ENCODE measurements around the gene KLK14. TPM values are rescaled to one million over a fixed set of nuclear protein-coding genes. Genes with fewer than 3 reads are reported as not detected.

The KLK14 gene
- total and polyA plus RNA-seq, 2 of the 8 experiments (the other 6 are each of a cell fraction or from before 2014, with no cell fraction given), result 0.09 to 1.2 TPM

DNA sequence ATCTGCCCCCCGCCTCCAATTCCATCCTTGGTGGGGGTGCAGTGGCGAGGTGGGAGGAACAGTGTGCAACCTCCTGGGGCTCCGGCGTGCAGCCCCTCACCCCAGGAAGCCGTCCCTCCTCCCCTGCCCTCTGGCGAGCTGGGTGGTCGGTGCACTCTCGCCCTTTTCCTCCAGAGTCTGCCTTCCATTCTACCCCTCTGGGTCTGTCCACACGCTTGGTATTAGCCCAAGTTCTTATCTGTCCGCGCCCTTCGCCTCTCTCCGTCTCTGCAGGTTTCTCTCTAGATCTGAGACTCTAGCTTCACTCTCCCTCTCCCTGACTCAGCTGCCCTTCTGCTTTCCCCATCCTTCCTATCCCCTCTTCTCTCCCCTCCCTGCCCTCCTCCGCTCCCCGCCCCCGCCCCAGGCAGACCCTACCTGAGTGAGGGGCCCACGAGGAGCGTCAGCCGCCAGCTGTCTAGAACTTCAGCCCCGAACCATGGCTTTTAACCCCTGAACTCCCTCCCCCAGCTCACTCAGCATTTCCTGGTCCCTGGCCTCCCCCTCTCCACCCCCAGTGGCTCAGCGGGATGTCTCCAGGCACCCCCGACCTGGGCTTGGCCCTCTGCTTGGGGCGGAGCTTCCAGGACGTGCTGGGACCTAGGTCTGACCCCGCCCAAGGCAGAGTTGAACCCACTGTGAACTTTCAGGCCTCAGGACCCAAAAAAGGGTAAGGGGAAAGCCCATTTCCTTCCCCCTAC is 17.3 kb downstream of the KLK14 start:
- Histone ChIP-seq H2BK20ac (ENCODE audit: low read length) (no peak overlapping the region), H2BK15ac (ENCODE audit: low read length) (no peak overlapping the region), H3K23me2 (ENCODE audit: low read depth, low read length) (peaks cover 11% of the 10 kb centered on the region; the same call in 1 of the 2 replicates), H3K4me3 (ENCODE audit: extremely low read depth in 1 of 4, insufficient read depth in 2 of 4, low read depth in 3 of 4, low read length in 4 of 4) (peak overlapping the region; percentile 55 to 64 (median 62)), H2AFZ (ENCODE audit: low read length) (peak overlapping the region; percentile 95; the same call in 1 of the 2 replicates), H4K20me1 (replicated peaks in 1 of 2; ENCODE audit: control insufficient read depth in 1 of 2, insufficient read depth in 2 of 2, low read length in 2 of 2) (no peaks in the 10 kb centered on the region), H3K79me1 (ENCODE audit: low read depth, low read length) (no peaks in the 10 kb centered on the region), H2BK120ac (replicated peaks; ENCODE audit: low read depth, low read length) (peak overlapping the region; percentile 35), H3K9ac (replicated peaks in 1 of 4; ENCODE audit: extremely low read depth in 1 of 4, low read depth in 3 of 4, low read length in 3 of 4) (no peak overlapping the region), H2BK12ac (ENCODE audit: low read depth, low read length) (peak overlapping the region; percentile 87; the same call in 1 of the 2 replicates), H4K8ac (ENCODE audit: extremely low read depth, insufficient read depth, low read length) (peak overlapping the region; percentile 46; the same call in 1 of the 2 replicates), H3K18ac (ENCODE audit: extremely low read depth, low read length) (peak overlapping the region; percentile 90), H3K23ac (ENCODE audit: insufficient read length) (no peak overlapping the region), H3K27ac (ENCODE audit: low read depth, low read length) (no peak overlapping the region), H3K4me2 (ENCODE audit: insufficient read depth in 1 of 2, low read depth in 2 of 2, low read length in 2 of 2) (peak overlapping the region; percentile 85 to 87), H4K91ac (replicated peaks; ENCODE audit: insufficient read length, low read length) (no peak overlapping the region), H2AK5ac (ENCODE audit: low read depth, low read length) (no peak overlapping the region), H3K9me3 (ENCODE audit: insufficient read depth in 2 of 2, low read depth in 1 of 2, low read length in 1 of 2) (no peaks in the 10 kb centered on the region; a peak in 1 of 4 replicates), H3K27me3 (replicated peaks in 1 of 4; ENCODE audit: control insufficient read depth in 3 of 4, extremely low read depth in 1 of 4, insufficient read depth in 3 of 4, low read length in 3 of 4) (no peaks in the 10 kb centered on the region; a peak in 2 of 7 replicates), H3K56ac (replicated peaks; ENCODE audit: insufficient read length, low read depth, low read length) (no peak overlapping the region), H3K4me1 (replicated peaks in 1 of 4; ENCODE audit: control insufficient read depth in 3 of 4, insufficient read depth in 4 of 4, low read length in 3 of 4) (peaks cover 0 to 9% (median 1%) of the 10 kb centered on the region in 4 experiments; a peak in 4 of 7 replicates), H3K79me2 (ENCODE audit: control insufficient read depth in 1 of 2, insufficient read depth in 2 of 2, low read length in 2 of 2) (no peaks in the 10 kb centered on the region), H2BK5ac (ENCODE audit: low read depth, low read length) (peak overlapping the region; percentile 81; the same call in 1 of the 2 replicates), H3K36me3 (ENCODE audit: control insufficient read depth in 2 of 4, insufficient read depth in 4 of 4, low read length in 3 of 4) (no peaks in the 10 kb centered on the region), H4K5ac (ENCODE audit: insufficient read length, low read depth, low read length) (no peak overlapping the region), H3K4ac (replicated peaks; ENCODE audit: insufficient read length, low read depth, low read length) (no peak overlapping the region), H3K14ac (ENCODE audit: insufficient read length) (no peak overlapping the region)
- WGBS, 2 experiments (ENCODE audit: extremely low coverage in 1 of 2, insufficient coverage in 1 of 2, insufficient read length in 1 of 2, insufficient replicate concordance in 2 of 2, low coverage in 1 of 2, low lambda C conversion rate in 2 of 2, missing lambda C conversion rate in 1 of 2), result 22% methylated on average over 10 of the region's 25 CpGs; no CpG with 5 or more reads in 1 of the 2 experiments
- CTCF ChIA-PET (ENCODE audit: partially characterized antibody), result interaction anchor here (0.5 to 2.3 kb wide), 11 partner anchors 12 to 595 kb away, joined by 3 to 13 read pairs (median 3); no protein-coding TSS in a partner anchor
- peak in 1 of 2 experiments; percentile 68 for DNase-seq (ENCODE audit: low read depth in 1 of 2, low spot score in 2 of 2)
- no peak for FAIRE-seq
- POLR2A ChIA-PET (ENCODE audit: partially characterized antibody), result interaction anchor here (0.8 to 1.8 kb wide), 5 partner anchors 17 to 48 kb away, joined by 3 to 7 read pairs (median 4); no protein-coding TSS in a partner anchor
- no peak for TF ChIP-seq KDM5A (IDR thresholded peaks at IDR 0.05; ENCODE audit: low read length)
- TF ChIP-seq KDM4A (IDR thresholded peaks at IDR 0.05; ENCODE audit: low read depth, low read length, severe bottlenecking), result peak; percentile 42
- no peak for TF ChIP-seq SIX5 (IDR thresholded peaks at IDR 0.05; ENCODE audit: low read depth, low read length)
- no peak for TF ChIP-seq TAF7 (optimal IDR thresholded peaks at IDR 0.05; ENCODE audit: borderline replicate concordance, low read depth, low read length)
- no peak for TF ChIP-seq GABPA (IDR thresholded peaks at IDR 0.05; ENCODE audit: borderline replicate concordance, insufficient read depth, low read length)
- TF ChIP-seq SIN3A (conservative IDR thresholded peaks at IDR 0.05 in 1 of 2, IDR thresholded peaks at IDR 0.05 in 1 of 2; ENCODE audit: low read depth in 1 of 2, low read length in 2 of 2), result no peak
- TF ChIP-seq FOSL1 (IDR thresholded peaks at IDR 0.05; ENCODE audit: insufficient read depth, low read depth, low read length), result no peak
- 0 out of 2 replicates have a peak, but pooled peaks have one; percentile 44 for TF ChIP-seq RBBP5 (IDR thresholded peaks at IDR 0.05; ENCODE audit: borderline replicate concordance, low read depth, low read length)
- no peak for TF ChIP-seq TBP (IDR thresholded peaks at IDR 0.05; ENCODE audit: low read depth, low read length)
